K562 (cell line): Measurements from ENCODE around the gene PTPRT.

Experiments used
- BHLHE40 ChIP-seq: IDR thresholded peaks from 2 replicates; pipeline ENCODE4 v1.6.1; 2011; ENCODE audit warnings: low read length, improper control_type of control experiment
- MTA3 ChIP-seq: fragments of 450-650 bp; formaldehyde crosslinking; IDR thresholded peaks from 2 replicates; pipeline ENCODE4 v1.6.1; 2017; ENCODE audit warnings: mild to moderate bottlenecking, borderline replicate concordance
- POLR2A ChIP-seq: fragments of 450-650 bp; conservative IDR thresholded peaks from 2 replicates; pipeline ENCODE4 v1.6.1; 2016
- SIN3A ChIP-seq, 2 experiments: fragments of 150-350 bp in 1 of 2; IDR thresholded peaks; 2 replicates each; pipeline ENCODE4 v1.6.1; 2011 to 2016; ENCODE audit warnings: borderline replicate concordance in 2 of 2, low read depth in 2 of 2, low read length in 2 of 2, mild to moderate bottlenecking in 2 of 2, moderate library complexity in 2 of 2; ENCODE audit not compliant: control insufficient read depth in 1 of 2
- STAT5A ChIP-seq: IDR thresholded peaks from 2 replicates; pipeline ENCODE4 v1.6.1; 2012; ENCODE audit warnings: low read length, inconsistent platforms, borderline replicate concordance
- SUPT5H ChIP-seq: fragments of 450-650 bp; IDR thresholded peaks from 2 replicates; pipeline ENCODE4 v1.6.1; 2016
- ZFP1 ChIP-seq: fragments of 450-650 bp; formaldehyde crosslinking; IDR thresholded peaks from 2 replicates; pipeline ENCODE4 v1.4.0; 2020; ENCODE audit warnings: mild to moderate bottlenecking, mixed read lengths
- ZNF124 ChIP-seq: sonication (generic); formaldehyde crosslinking; IDR thresholded peaks from 2 replicates; pipeline ENCODE4 v1.8.1; 2022; ENCODE audit warnings: missing genetic modification reagents
- ZNF239 ChIP-seq: fragments of 250-450 bp; sonication (Bioruptor Pico); IDR thresholded peaks from 2 replicates; pipeline ENCODE4 v1.4.0; 2020; ENCODE audit warnings: mild to moderate bottlenecking
- ZNF354B ChIP-seq: fragments of 250-450 bp; sonication (Bioruptor Pico); IDR thresholded peaks from 2 replicates; pipeline ENCODE4 v1.4.0; 2020
- TF ChIP-seq, protein P1 (sequence below): sonication (generic); formaldehyde crosslinking; IDR thresholded peaks from 2 replicates; pipeline ENCODE4 v1.8.1; 2023; ENCODE audit warnings: mild to moderate bottlenecking, missing genetic modification reagents, moderate library complexity
- TF ChIP-seq, protein P2 (sequence below): sonication (generic); formaldehyde crosslinking; IDR thresholded peaks from 2 replicates; pipeline ENCODE4 v1.4.0; 2020; ENCODE audit warnings: mild to moderate bottlenecking, missing genetic modification reagents

DNA sequence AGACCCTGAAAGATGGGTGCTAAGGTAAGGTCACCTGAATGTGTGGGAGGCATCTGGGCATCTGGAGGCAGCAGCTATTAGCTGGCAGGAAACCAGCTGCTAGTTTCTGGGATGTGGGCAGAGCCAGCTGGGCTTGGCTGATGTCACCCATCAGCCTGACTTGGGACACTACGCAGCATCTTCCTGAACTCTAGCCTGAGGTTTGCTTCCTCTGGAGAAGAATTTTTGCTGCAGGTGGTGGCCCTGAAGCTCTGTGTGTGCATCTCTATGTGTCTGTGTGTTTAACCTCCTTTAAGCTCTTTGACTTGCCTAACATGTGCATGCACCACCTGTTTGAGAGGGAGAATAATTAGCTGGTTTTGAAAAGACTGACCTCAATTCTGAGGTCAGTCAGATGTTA, 1106.4 kb downstream of the PTPRT start:
- TF ChIP-seq ZNF124 (CRISPR knock-in tag) (no peak), ZFP1 (no peak), POLR2A (no peak), SUPT5H (no peak), SIN3A (IDR thresholded peaks at IDR 0.05; ENCODE audit: borderline replicate concordance in 2 of 2, control insufficient read depth in 1 of 2, low read depth in 2 of 2, low read length in 2 of 2) (no peak), ZNF354B (CRISPR knock-in tag) (no peak), BHLHE40 (no peak), MTA3 (no peak), ZNF239 (CRISPR knock-in tag) (no peak), STAT5A (no peak)
- TF ChIP-seq, protein P1, sequence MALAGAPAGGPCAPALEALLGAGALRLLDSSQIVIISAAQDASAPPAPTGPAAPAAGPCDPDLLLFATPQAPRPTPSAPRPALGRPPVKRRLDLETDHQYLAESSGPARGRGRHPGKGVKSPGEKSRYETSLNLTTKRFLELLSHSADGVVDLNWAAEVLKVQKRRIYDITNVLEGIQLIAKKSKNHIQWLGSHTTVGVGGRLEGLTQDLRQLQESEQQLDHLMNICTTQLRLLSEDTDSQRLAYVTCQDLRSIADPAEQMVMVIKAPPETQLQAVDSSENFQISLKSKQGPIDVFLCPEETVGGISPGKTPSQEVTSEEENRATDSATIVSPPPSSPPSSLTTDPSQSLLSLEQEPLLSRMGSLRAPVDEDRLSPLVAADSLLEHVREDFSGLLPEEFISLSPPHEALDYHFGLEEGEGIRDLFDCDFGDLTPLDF (CRISPR knock-in tag), result no peak
- TF ChIP-seq, protein P2, sequence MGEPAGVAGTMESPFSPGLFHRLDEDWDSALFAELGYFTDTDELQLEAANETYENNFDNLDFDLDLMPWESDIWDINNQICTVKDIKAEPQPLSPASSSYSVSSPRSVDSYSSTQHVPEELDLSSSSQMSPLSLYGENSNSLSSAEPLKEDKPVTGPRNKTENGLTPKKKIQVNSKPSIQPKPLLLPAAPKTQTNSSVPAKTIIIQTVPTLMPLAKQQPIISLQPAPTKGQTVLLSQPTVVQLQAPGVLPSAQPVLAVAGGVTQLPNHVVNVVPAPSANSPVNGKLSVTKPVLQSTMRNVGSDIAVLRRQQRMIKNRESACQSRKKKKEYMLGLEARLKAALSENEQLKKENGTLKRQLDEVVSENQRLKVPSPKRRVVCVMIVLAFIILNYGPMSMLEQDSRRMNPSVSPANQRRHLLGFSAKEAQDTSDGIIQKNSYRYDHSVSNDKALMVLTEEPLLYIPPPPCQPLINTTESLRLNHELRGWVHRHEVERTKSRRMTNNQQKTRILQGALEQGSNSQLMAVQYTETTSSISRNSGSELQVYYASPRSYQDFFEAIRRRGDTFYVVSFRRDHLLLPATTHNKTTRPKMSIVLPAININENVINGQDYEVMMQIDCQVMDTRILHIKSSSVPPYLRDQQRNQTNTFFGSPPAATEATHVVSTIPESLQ, result no peak
